ENCODE data around the gene HTR2B. TPM values are rescaled to one million over a fixed set of nuclear protein-coding genes. Genes with fewer than 3 reads are reported as not detected.
A peak's percentile ranks its signal among the peaks of the same experiment; 100 is the strongest.

Gene HTR2B
- total RNA-seq, 3 donors from 2014 or later = 0.29 to 1.4 (median 0.98) TPM

DNA sequence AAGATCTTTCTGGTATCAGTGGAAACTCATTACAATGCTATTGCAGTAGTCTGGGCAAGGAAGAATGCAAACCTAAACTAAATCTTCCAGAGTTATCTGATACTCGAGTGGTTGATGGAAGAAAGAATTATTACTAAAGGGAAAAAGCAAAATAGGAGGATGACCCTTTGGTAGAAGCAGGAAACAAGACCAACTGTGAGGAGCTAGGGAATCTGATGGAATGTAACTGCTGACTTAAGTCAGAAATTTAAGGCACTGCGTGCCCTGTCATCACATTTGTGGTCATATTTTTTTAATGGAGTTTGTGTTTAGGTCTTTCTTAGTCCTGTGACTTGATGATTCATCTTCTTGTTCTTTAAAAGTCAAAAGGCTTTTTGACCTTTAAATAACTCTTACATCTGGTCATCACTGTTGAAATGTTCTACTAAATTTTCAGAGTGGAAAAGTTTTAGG is 37.1 kb upstream of the HTR2B start:
- Histone ChIP-seq H3K36me3 (no peaks in the 10 kb centered on the region), H3K4me1 (no peaks in the 10 kb centered on the region), H3K4me3 (no peak overlapping the region), H3K9me3 (no peaks in the 10 kb centered on the region), H3K27ac (peak overlapping the region; percentile 31 to 74), H3K27me3 (no peaks in the 10 kb centered on the region)
- DNase-seq (ENCODE audit: low spot score in 2 of 2) = no peak
- TF ChIP-seq POLR2AphosphoS5 (IDR thresholded peaks at IDR 0.05) (no peak), CTCF (IDR thresholded peaks at IDR 0.05) (no peak), POLR2A (IDR thresholded peaks at IDR 0.05) (no peak)
- intact Hi-C loops (cut with DNase I; ENCODE audit: low total_unique reads) = loop anchor here (10.0 kb wide), 1 partner anchor 1353 kb away; no protein-coding TSS in a partner anchor

- no peak for DNase-seq (ENCODE audit: low spot score in 2 of 2)
- Histone ChIP-seq H3K27me3 (no peaks in the 10 kb centered on the region), H3K36me3 (no peaks in the 10 kb centered on the region), H3K4me3 (no peak overlapping the region), H3K4me1 (no peaks in the 10 kb centered on the region), H3K9me3 (no peaks in the 10 kb centered on the region), H3K27ac (peak overlapping the region; percentile 31 to 74)
- no peak for TF ChIP-seq CTCF (IDR thresholded peaks at IDR 0.05)
- TF ChIP-seq POLR2AphosphoS5 (IDR thresholded peaks at IDR 0.05) = no peak
- TF ChIP-seq POLR2A (IDR thresholded peaks at IDR 0.05) = no peak
- intact Hi-C loops (cut with DNase I; ENCODE audit: low total_unique reads) = loop anchor here (10.0 kb wide), 1 partner anchor 1353 kb away; no protein-coding TSS in a partner anchor
These were observed 36.5 kb upstream of the HTR2B start for GRCh38 chr2:231161252-231161839.

GRCh38 chr2:231160701-231161100 is 35.9 kb upstream of the HTR2B start:
- no peak overlapping the region for H3K4me3 ChIP-seq
- H3K36me3 ChIP-seq = no peaks in the 10 kb centered on the region
- no peak for DNase-seq (ENCODE audit: low spot score in 2 of 2)
- TF ChIP-seq POLR2AphosphoS5 (IDR thresholded peaks at IDR 0.05) = no peak
- TF ChIP-seq CTCF (IDR thresholded peaks at IDR 0.05) = no peak
- TF ChIP-seq POLR2A (IDR thresholded peaks at IDR 0.05) = no peak
- H3K4me1 ChIP-seq = no peaks in the 10 kb centered on the region
- peak overlapping the region; percentile 31 to 74 for H3K27ac ChIP-seq
- H3K9me3 ChIP-seq = no peaks in the 10 kb centered on the region
- intact Hi-C loops (cut with DNase I; ENCODE audit: low total_unique reads) = loop anchor here (10.0 kb wide), 1 partner anchor 1354 kb away; no protein-coding TSS in a partner anchor
- H3K27me3 ChIP-seq = no peaks in the 10 kb centered on the region

GRCh38 chr2:231159306-231159705 is 34.5 kb upstream of the HTR2B start:
- Histone ChIP-seq H3K9me3 (no peaks in the 10 kb centered on the region), H3K36me3 (no peaks in the 10 kb centered on the region), H3K27ac (peak overlapping the region in 1 of 2 donors; percentile 48), H3K4me3 (no peak overlapping the region), H3K27me3 (no peaks in the 10 kb centered on the region), H3K4me1 (no peaks in the 10 kb centered on the region)
- TF ChIP-seq POLR2A (IDR thresholded peaks at IDR 0.05) = no peak
- TF ChIP-seq POLR2AphosphoS5 (IDR thresholded peaks at IDR 0.05) = no peak
- TF ChIP-seq CTCF (IDR thresholded peaks at IDR 0.05) = no peak
- DNase-seq (ENCODE audit: low spot score in 2 of 2) = no peak
- intact Hi-C loops (cut with DNase I; ENCODE audit: low total_unique reads) = no loop called here

DNA sequence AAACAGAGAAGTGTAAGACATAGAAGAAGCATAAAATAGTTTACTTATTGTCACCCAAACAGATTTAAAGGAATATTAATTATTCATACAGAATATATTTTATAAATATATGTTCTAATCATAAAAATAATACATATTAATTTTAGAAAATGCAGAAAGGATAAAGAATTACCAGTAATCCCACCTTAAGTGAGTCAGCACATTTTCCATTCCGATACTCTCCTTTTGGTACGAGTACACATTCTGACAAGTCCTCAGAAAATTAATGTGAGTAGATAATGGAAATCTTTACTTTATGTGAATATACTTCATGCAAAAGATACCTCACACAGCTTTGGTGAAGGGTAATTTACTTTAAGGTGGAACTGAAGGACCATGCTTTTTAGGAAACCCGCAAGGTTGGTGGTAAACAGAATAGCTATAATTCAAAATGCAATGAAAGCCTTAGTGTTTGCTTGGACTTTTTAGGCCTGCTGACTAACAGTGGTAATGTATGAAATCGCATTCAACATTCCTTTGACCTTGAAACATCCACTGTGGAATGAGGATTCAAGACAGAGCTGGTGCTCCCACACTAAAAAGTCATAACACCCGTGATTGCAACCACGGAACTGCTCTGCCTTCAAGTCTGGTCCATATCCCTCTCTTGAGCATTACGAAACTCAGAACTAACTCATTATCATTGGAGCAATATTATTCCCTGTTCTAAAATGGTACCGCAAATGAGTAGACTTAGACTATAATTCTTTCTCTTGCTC is 28.1 kb upstream of the HTR2B start:
- TF ChIP-seq POLR2AphosphoS5 (IDR thresholded peaks at IDR 0.05) = no peak
- no peak for TF ChIP-seq POLR2A (IDR thresholded peaks at IDR 0.05)
- TF ChIP-seq CTCF (IDR thresholded peaks at IDR 0.05) = no peak
- H3K27ac ChIP-seq = no peak overlapping the region

More for the DNA sequence above, 28.1 kb upstream of the HTR2B start:
- intact Hi-C loops (cut with DNase I; ENCODE audit: low total_unique reads) = no loop called here
- no peak overlapping the region for H3K4me3 ChIP-seq
- no peaks in the 10 kb centered on the region for H3K27me3 ChIP-seq
- no peaks in the 10 kb centered on the region for H3K9me3 ChIP-seq
- DNase-seq (ENCODE audit: low spot score in 2 of 2) = no peak
- no peaks in the 10 kb centered on the region for H3K36me3 ChIP-seq
- no peaks in the 10 kb centered on the region for H3K4me1 ChIP-seq
